Peyer's patch (tissue), 4 donors: ENCODE data around the gene TMEFF2.

Experiments used
- CTCF ChIP-seq, 6 experiments: fragments of 450-650 bp in 4 of 6; fragments of 200-600 bp in 2 of 6; sonication (generic) in 1 of 6; IDR thresholded peaks; one replicate each; pipeline ENCODE4 v1.5.1; 2017 to 2019; ENCODE audit warnings: antibody characterized with exemption in 6 of 6, mild to moderate bottlenecking in 3 of 6, moderate library complexity in 1 of 6
- POLR2A ChIP-seq, 2 donors: fragments of 450-650 bp; IDR thresholded peaks; one replicate each; pipeline ENCODE4 v1.5.1; 2017; ENCODE audit warnings: antibody characterized with exemption in 2 of 2, mild to moderate bottlenecking in 2 of 2, moderate library complexity in 2 of 2

DNA sequence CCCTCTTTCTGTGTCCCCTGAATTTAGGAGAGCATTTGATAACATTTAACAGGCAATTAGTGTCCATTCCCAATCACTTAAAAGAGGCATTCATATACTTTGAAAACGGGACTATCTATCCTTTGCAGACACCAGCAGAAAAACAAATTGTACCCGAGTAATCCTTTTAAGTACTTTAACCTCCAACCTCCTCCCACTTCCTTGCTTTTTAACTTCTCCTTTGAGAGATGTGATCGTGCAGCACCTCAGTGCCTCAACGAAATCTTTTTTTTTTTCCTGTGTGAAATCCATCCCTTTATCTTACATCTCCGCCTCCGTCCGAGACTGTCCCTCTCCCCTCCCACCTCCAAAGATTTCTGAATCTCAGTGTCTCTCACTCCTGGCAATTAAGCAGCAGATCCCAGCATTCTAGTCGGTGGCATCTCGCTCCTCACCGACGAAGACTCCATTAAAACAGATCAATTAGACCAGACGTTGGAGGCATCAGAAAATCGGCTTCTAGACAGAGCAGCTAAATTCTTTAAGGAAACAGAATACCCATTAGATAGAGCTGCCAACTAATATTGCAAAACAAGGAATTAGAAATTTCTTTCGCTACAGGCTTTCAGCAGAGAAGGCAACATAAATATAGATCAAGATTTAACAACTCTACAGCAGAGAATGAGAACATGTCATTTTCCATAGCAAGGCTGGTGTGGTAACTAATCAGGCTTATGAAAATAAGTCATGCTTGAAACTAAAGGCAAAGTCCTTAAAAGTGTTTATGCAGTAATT, 1.9 kb upstream of the TMEFF2 start:
- TF ChIP-seq CTCF (IDR thresholded peaks at IDR 0.05) (no peak), POLR2A (IDR thresholded peaks at IDR 0.05) (no peak)
